ENCODE data around the gene GARS1.
A peak's percentile ranks its signal among the peaks of the same experiment; 100 is the strongest.

Gene GARS1

GRCh38 chr7:30657131-30657530 is 62.5 kb downstream of the GARS1 start:
- DNase-seq: no peak

- DNase-seq: no peak
Measured at GRCh38 chr7:30658479-30659074, 63.9 kb downstream of the GARS1 start.

- DNase-seq: peak in 1 of 3 experiments; percentile 21
Measured at GRCh38 chr7:30659312-30659711, 64.6 kb downstream of the GARS1 start.

- DNase-seq: peak in 2 of 3 experiments; percentile 74 to 91
Measured at GRCh38 chr7:30660331-30661255, 65.9 kb downstream of the GARS1 start.

- DNase-seq: no peak
Measured at GRCh38 chr7:30661926-30662325, 67.2 kb downstream of the GARS1 start.

GRCh38 chr7:30662431-30662939 is 67.8 kb downstream of the GARS1 start:
- DNase-seq: no peak

GRCh38 chr7:30663414-30663813 is 68.7 kb downstream of the GARS1 start:
- DNase-seq: no peak

GRCh38 chr7:30664184-30664885 is 69.7 kb downstream of the GARS1 start:
- no peak for DNase-seq

- no peak for DNase-seq
Measured at GRCh38 chr7:30665043-30665442, 70.4 kb downstream of the GARS1 start.

- DNase-seq: no peak
Measured at GRCh38 chr7:30665449-30665848, 70.8 kb downstream of the GARS1 start.

GRCh38 chr7:30667172-30667571 is 72.5 kb downstream of the GARS1 start:
- no peak for DNase-seq

GRCh38 chr7:30668102-30668501 is 73.4 kb downstream of the GARS1 start:
- no peak for DNase-seq

- no peak for DNase-seq
Measured at GRCh38 chr7:30671793-30672465, 77.3 kb downstream of the GARS1 start.

- DNase-seq: peak in 1 of 3 experiments; percentile 32
Measured at GRCh38 chr7:30674420-30674819, 79.7 kb downstream of the GARS1 start.

- peak in 1 of 3 experiments; percentile 28 for DNase-seq
Measured at GRCh38 chr7:30674876-30675275, 80.2 kb downstream of the GARS1 start.

GRCh38 chr7:30678805-30679204 is 84.1 kb downstream of the GARS1 start:
- peak in 2 of 3 experiments; percentile 29 to 43 for DNase-seq

- peak in 2 of 3 experiments; percentile 35 to 48 for DNase-seq
Measured at GRCh38 chr7:30679664-30680063, 85.0 kb downstream of the GARS1 start.

- no peak for DNase-seq
Measured at GRCh38 chr7:30681331-30681797, 86.7 kb downstream of the GARS1 start.

- peak in 1 of 3 experiments; percentile 68 for DNase-seq
Measured at GRCh38 chr7:30681815-30682211, 87.1 kb downstream of the GARS1 start.

- peak in 2 of 3 experiments; percentile 78 to 79 for DNase-seq
Measured at GRCh38 chr7:30682212-30683083, 87.8 kb downstream of the GARS1 start, which contains the start of gene CRHR2. TSS of gene CRHR2 (minus strand) at chr7:30682456. CDS start at chr7:30682280, 176 bp downstream.

- DNase-seq: no peak
Measured at GRCh38 chr7:30683306-30683705, 88.6 kb downstream of the GARS1 start.
